ENCODE measurements around the gene SEBOX.

DNA sequence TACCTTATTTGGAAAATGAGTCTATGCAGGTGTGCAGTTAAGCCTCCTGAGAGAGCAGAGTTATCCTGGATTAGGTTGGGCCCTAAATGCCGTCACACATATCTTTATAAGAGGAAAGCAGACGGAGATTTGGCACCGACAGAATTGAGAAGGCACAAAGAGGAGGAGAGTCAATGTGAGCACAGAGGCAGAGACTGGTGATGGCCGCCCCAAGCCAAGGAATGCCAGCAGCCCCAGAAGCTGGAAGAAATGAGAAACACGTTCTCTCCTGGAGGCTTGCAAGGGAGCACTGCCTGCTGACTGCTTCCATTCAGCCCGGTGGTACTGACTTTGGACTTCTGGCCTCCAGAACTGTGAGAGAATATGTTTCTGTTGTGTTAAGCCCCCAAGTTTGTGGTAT is 37.8 kb upstream of the SEBOX start:
- TF ChIP-seq, protein P1, sequence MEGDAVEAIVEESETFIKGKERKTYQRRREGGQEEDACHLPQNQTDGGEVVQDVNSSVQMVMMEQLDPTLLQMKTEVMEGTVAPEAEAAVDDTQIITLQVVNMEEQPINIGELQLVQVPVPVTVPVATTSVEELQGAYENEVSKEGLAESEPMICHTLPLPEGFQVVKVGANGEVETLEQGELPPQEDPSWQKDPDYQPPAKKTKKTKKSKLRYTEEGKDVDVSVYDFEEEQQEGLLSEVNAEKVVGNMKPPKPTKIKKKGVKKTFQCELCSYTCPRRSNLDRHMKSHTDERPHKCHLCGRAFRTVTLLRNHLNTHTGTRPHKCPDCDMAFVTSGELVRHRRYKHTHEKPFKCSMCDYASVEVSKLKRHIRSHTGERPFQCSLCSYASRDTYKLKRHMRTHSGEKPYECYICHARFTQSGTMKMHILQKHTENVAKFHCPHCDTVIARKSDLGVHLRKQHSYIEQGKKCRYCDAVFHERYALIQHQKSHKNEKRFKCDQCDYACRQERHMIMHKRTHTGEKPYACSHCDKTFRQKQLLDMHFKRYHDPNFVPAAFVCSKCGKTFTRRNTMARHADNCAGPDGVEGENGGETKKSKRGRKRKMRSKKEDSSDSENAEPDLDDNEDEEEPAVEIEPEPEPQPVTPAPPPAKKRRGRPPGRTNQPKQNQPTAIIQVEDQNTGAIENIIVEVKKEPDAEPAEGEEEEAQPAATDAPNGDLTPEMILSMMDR (IDR thresholded peaks at IDR 0.05), result no peak
- TF ChIP-seq POLR2A (IDR thresholded peaks at IDR 0.05), result no peak

Data from heart left ventricle (tissue), 13 donors.